H1 (cell line): ENCODE measurements around the gene TRIM14. TPM values are rescaled to one million over a fixed set of nuclear protein-coding genes. Genes with fewer than 3 reads are reported as not detected.

Experiments
- BCL11A ChIP-seq, 2 experiments: IDR thresholded peaks; one replicate each; pipeline ENCODE4 v1.6.1; 2011; ENCODE audit warnings: low read depth in 2 of 2, low read length in 2 of 2, mild to moderate bottlenecking in 2 of 2
- CBX8 ChIP-seq: fragments of 300-800, 300-1000 bp; sonication (generic); IDR thresholded peaks from 2 replicates; pipeline ENCODE4 v1.7.1; 2016; ENCODE audit warnings: low read depth, low read length, borderline replicate concordance
- NRF1 ChIP-seq: IDR thresholded peaks from 2 replicates; pipeline ENCODE4 v1.6.1; 2011; ENCODE audit warnings: mild to moderate bottlenecking, low read depth, low read length, improper control_type of control experiment
- POLR2AphosphoS5 ChIP-seq: IDR thresholded peaks from 2 replicates; pipeline ENCODE4 v1.6.1; 2011; ENCODE audit warnings: low read depth, low read length
- SIX5 ChIP-seq: IDR thresholded peaks from 2 replicates; pipeline ENCODE4 v1.6.1; 2011; ENCODE audit warnings: mild to moderate bottlenecking, low read depth, low read length
- polyA plus RNA-seq, 7 experiments: library from polyadenylated mRNA; depleted of rRNA in 3 of 7; stranded (reverse) in 5 of 7; unstranded in 2 of 7; fragments of >200 nt in 5 of 7; fragments of 200-250 nt in 2 of 7; gene quantifications; 1 replicate in 5 of 7; 2 replicates in 1 of 7; 4 replicates in 1 of 7; pipeline versions ENCODE4 v1.2.1 to v1.2.3, GENCODE V29; 2011 to 2013; ENCODE audit warnings: missing spikeins in 2 of 7, mixed read lengths in 2 of 7
- total RNA-seq: library from RNA; stranded (reverse); fragmentation: NEBNext Ultra II Directional; extraction: Animal tissue kit (Norgen Biotek cat#: 25700); gene quantifications from 2 replicates; pipeline ENCODE4 v1.2.1, GENCODE V29; 2021
- TF ChIP-seq, protein P1 (sequence below): IDR thresholded peaks from 2 replicates; pipeline ENCODE4 v1.6.1; 2011; ENCODE audit warnings: low read depth, mild to moderate bottlenecking, low read length; ENCODE audit not compliant: insufficient read depth

Gene TRIM14
- total and polyA plus RNA-seq, 2 of the 8 experiments (the other 6 are each of a cell fraction or from before 2014, with no cell fraction given) = 9.2 to 19.4 TPM

DNA sequence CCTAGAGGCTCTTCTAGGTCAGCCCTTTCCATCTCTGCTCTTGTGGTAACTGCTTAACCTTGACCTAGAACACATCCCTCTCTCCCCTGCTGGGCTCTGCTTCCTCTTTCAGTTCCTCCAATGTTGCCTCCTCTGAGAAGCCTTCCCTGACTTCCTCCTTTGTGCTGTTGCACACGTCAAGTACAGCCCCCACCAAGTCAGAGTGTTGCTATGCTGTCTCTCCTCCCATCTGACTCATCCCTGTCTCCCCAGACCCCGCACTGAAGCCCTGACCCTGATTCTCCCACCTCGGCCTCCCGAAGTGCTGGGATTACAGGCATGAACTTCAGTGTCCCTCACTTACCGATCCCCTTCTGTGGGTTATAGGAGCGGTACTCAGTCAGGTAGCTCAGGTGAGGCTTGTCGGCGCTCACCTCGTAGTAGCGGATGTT, 10.4 kb upstream of the TRIM14 start (continued):
- TF ChIP-seq, protein P1, sequence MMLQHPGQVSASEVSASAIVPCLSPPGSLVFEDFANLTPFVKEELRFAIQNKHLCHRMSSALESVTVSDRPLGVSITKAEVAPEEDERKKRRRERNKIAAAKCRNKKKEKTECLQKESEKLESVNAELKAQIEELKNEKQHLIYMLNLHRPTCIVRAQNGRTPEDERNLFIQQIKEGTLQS = no peak
- no peak for TF ChIP-seq NRF1
- TF ChIP-seq POLR2AphosphoS5 = no peak
- TF ChIP-seq BCL11A (IDR thresholded peaks at IDR 0.05; ENCODE audit: low read depth in 2 of 2, low read length in 2 of 2) = no peak
- TF ChIP-seq CBX8 = no peak
- no peak for TF ChIP-seq SIX5
